Activated CD8-positive, alpha-beta memory T cell treated with anti-CD3 and anti-CD28 coated beads, Interleukin-2, amount 10 ng/mL, durations not matched to agents 7 days and 5 days (primary cell): ENCODE measurements around the gene GNPNAT1. TPM values are rescaled to one million over a fixed set of nuclear protein-coding genes. Genes with fewer than 3 reads are reported as not detected.
A peak's percentile ranks its signal among the peaks of the same experiment; 100 is the strongest.
"Not testable (repeated sequence)": the region's sequence is repeated elsewhere in the genome, so short reads cannot be mapped to it uniquely, and the experiment has no call there.

Source experiments
- ATAC-seq: fragments of 150-1000 bp; cut with Tn5 transposase; one replicate; pipeline ENCODE4 v1.10.0; 2021; ENCODE audit warnings: moderate library complexity
- CTCF ChIA-PET: fragments of 350-600 bp; sonication (Branson Sonifier 250); formaldehyde crosslinking; loops from one replicate; lab custom pipeline; 2021; ENCODE audit warnings: antibody characterized with exemption; lab: Charles Lee
- DNase-seq: peaks from one replicate; pipeline ENCODE4 v3.0.0-alpha.2; 2020
- H3K27ac Mint-ChIP-seq: one replicate; pipeline ENCODE4 v1.8.0; 2021; ENCODE audit warnings: mild to moderate bottlenecking, mixed read lengths
- H3K27me3 Mint-ChIP-seq: one replicate; pipeline ENCODE4 v1.8.0; 2021; ENCODE audit warnings: mixed read lengths
- H3K36me3 Mint-ChIP-seq: one replicate; pipeline ENCODE4 v1.8.0; 2021; ENCODE audit warnings: mild to moderate bottlenecking, mixed read lengths
- H3K4me1 Mint-ChIP-seq: one replicate; pipeline ENCODE4 v1.8.0; 2021; ENCODE audit warnings: mixed read lengths
- H3K4me3 Mint-ChIP-seq: one replicate; pipeline ENCODE4 v1.8.0; 2021; ENCODE audit warnings: mild to moderate bottlenecking, moderate library complexity, mixed read lengths
- H3K9me3 Mint-ChIP-seq: one replicate; pipeline ENCODE4 v1.8.0; 2022; ENCODE audit warnings: low read depth, mixed read lengths
- total RNA-seq, 2 experiments: library from RNA; stranded (reverse); gene quantifications; one replicate each; pipeline ENCODE4 v1.2.3, GENCODE V29; 2021

Gene GNPNAT1
- total RNA-seq, 2 experiments from 2014 or later, result 11.9 to 13.7 TPM

GRCh38 chr14:52735921-52736489, 55.4 kb downstream of the GNPNAT1 start:
- no peak for ATAC-seq
- no peak for DNase-seq
- no peak overlapping the region for H3K4me3 Mint-ChIP-seq
- no peaks in the 10 kb centered on the region for H3K9me3 Mint-ChIP-seq
- peaks cover 44% of the 10 kb centered on the region for H3K4me1 Mint-ChIP-seq
- CTCF ChIA-PET, result interaction anchor here (1.3 kb wide), 1 partner anchor 12 kb away, joined by 4 read pairs; no protein-coding TSS in a partner anchor
- H3K36me3 Mint-ChIP-seq, result peaks cover 31% of the 10 kb centered on the region
- peak overlapping the region; percentile 5 for H3K27ac Mint-ChIP-seq
- H3K27me3 Mint-ChIP-seq, result no peaks in the 10 kb centered on the region

- no peak for DNase-seq
- Mint-ChIP-seq H3K27me3 (no peaks in the 10 kb centered on the region), H3K27ac (no peak overlapping the region), H3K9me3 (no peaks in the 10 kb centered on the region), H3K4me3 (no peak overlapping the region), H3K4me1 (peaks cover 45% of the 10 kb centered on the region), H3K36me3 (peaks cover 31% of the 10 kb centered on the region)
- ATAC-seq, result no peak
- CTCF ChIA-PET, result no interaction called here
Observed at GRCh38 chr14:52733824-52734223, 57.6 kb downstream of the GNPNAT1 start.

GRCh38 chr14:52730709-52731111, 60.7 kb downstream of the GNPNAT1 start:
- ATAC-seq (no peak), DNase-seq (no peak)
- peaks cover 29% of the 10 kb centered on the region for H3K4me1 Mint-ChIP-seq
- H3K36me3 Mint-ChIP-seq, result peaks cover 31% of the 10 kb centered on the region
- no peaks in the 10 kb centered on the region for H3K9me3 Mint-ChIP-seq
- peak overlapping the region; percentile 96 for H3K4me3 Mint-ChIP-seq
- CTCF ChIA-PET, result interaction anchor here (2.1 kb wide), 1 partner anchor 11 kb away, joined by 7 read pairs; no protein-coding TSS in a partner anchor
- peak overlapping the region; percentile 89 for H3K27ac Mint-ChIP-seq
- no peaks in the 10 kb centered on the region for H3K27me3 Mint-ChIP-seq

- Mint-ChIP-seq H3K4me1 (peaks cover 27% of the 10 kb centered on the region), H3K36me3 (peaks cover 31% of the 10 kb centered on the region), H3K27me3 (no peaks in the 10 kb centered on the region), H3K9me3 (no peaks in the 10 kb centered on the region), H3K27ac (peak within 1 kb of the TSS; percentile 89), H3K4me3 (peak within 1 kb of the TSS; percentile 96)
- DNase-seq (peak; percentile 99), ATAC-seq (peak; percentile 96)
- CTCF ChIA-PET, result interaction anchor here (0.7 to 3.5 kb wide), 5 partner anchors 12 to 430 kb away, joined by 3 to 15 read pairs (median 3); partner anchors contain the start of gene ERO1A
Observed at GRCh38 chr14:52729925-52730708, 61.3 kb downstream of the GNPNAT1 start, which contains the start of gene STYX. TSS of gene STYX (plus strand) at chr14:52730166. CDS start at chr14:52730475, 309 bp downstream.

- DNase-seq, result no peak
- Mint-ChIP-seq H3K27me3 (no peaks in the 10 kb centered on the region), H3K4me3 (peak overlapping the region; percentile 96), H3K4me1 (peaks cover 26% of the 10 kb centered on the region), H3K36me3 (peaks cover 34% of the 10 kb centered on the region), H3K9me3 (no peaks in the 10 kb centered on the region), H3K27ac (peak overlapping the region; percentile 89)
- CTCF ChIA-PET, result interaction anchor here (0.7 to 3.5 kb wide), 5 partner anchors 12 to 430 kb away, joined by 3 to 15 read pairs (median 3); partner anchors contain the start of gene ERO1A
- ATAC-seq, result no peak
Observed at GRCh38 chr14:52729585-52729924, 61.9 kb downstream of the GNPNAT1 start.

GRCh38 chr14:52729035-52729434, 62.4 kb downstream of the GNPNAT1 start:
- Mint-ChIP-seq H3K36me3 (peaks cover 32% of the 10 kb centered on the region), H3K4me1 (peaks cover 21% of the 10 kb centered on the region)
- H3K9me3 Mint-ChIP-seq, H3K4me3 Mint-ChIP-seq, DNase-seq, H3K27ac Mint-ChIP-seq, H3K27me3 Mint-ChIP-seq, ATAC-seq: not testable (repeated sequence)
- CTCF ChIA-PET, result interaction anchor here (0.7 to 3.5 kb wide), 2 partner anchors 12 to 13 kb away, joined by 3 to 15 read pairs; no protein-coding TSS in a partner anchor

GRCh38 chr14:52727509-52727908, 63.9 kb downstream of the GNPNAT1 start:
- Mint-ChIP-seq H3K36me3 (peaks cover 29% of the 10 kb centered on the region), H3K4me1 (peaks cover 16% of the 10 kb centered on the region)
- not testable (repeated sequence) for H3K27me3 Mint-ChIP-seq, DNase-seq, ATAC-seq, H3K4me3 Mint-ChIP-seq, H3K9me3 Mint-ChIP-seq, H3K27ac Mint-ChIP-seq
- CTCF ChIA-PET, result interaction anchor here (1.4 to 3.5 kb wide), 2 partner anchors 10 to 15 kb away, joined by 3 to 15 read pairs; no protein-coding TSS in a partner anchor

Other genes with a start within 250 kb of the GNPNAT1 start
- gene TXNDC16, start 239.1 kb downstream of the GNPNAT1 start, total RNA-seq, result 10 to 100 TPM in 1 of 2 experiments, 1 to 10 TPM in 1; 9.1 to 11.5 TPM
- under 1 TPM; 0.73 to 0.85 TPM for gene GPR137C, start 238.8 kb downstream of the GNPNAT1 start, total RNA-seq
- 100 to 1,000 TPM; 167 to 183 TPM for gene ERO1A, start 96.0 kb downstream of the GNPNAT1 start, total RNA-seq
- gene PSMC6, start 84.4 kb downstream of the GNPNAT1 start, total RNA-seq, result 10 to 100 TPM; 77.3 to 92.4 TPM
- gene STYX, start 61.4 kb downstream of the GNPNAT1 start, total RNA-seq, result 10 to 100 TPM; 18.5 to 20.7 TPM
- 1 to 10 TPM in 1 of 2 experiments, under 1 TPM in 1; 0.41 to 1.9 TPM for gene FERMT2, start 159.4 kb upstream of the GNPNAT1 start, total RNA-seq